Measurements from ENCODE around the gene TBC1D19. TPM values are rescaled to one million over a fixed set of nuclear protein-coding genes. Genes with fewer than 3 reads are reported as not detected.

Gene TBC1D19
- total and polyA plus RNA-seq, 2 of the 4 experiments (the other 2 are of a cell fraction) = 9.9 to 17.6 TPM

GRCh38 chr4:26700110-26700509, 116.2 kb downstream of the TBC1D19 start:
- ChIA-PET POLR2A (ENCODE audit: unreplicated experiment) (no interaction called here), CTCF (no interaction called here)
- Histone ChIP-seq H3K23ac (ENCODE audit: low read depth, low read length) (no peak overlapping the region), H2BK120ac (ENCODE audit: low read depth, low read length) (no peak overlapping the region), H2BK20ac (ENCODE audit: low read depth, low read length) (no peak overlapping the region), H4K5ac (ENCODE audit: low read depth, low read length) (no peak overlapping the region), H3K9me3 (ENCODE audit: control insufficient read depth, insufficient read depth, low read length) (no peaks in the 10 kb centered on the region), H3K56ac (ENCODE audit: extremely low read depth, insufficient read depth, low read length) (no peak overlapping the region), H3K4me3 (ENCODE audit: insufficient read depth, low read depth, low read length) (no peak overlapping the region), H3K18ac (ENCODE audit: low read depth, low read length) (no peak overlapping the region), H2AK9ac (replicated peaks; ENCODE audit: low read depth, low read length, poor library complexity) (no peak overlapping the region), H3K9me1 (ENCODE audit: insufficient read depth, low read length) (no peaks in the 10 kb centered on the region), H3K4me1 (ENCODE audit: control insufficient read depth, insufficient read depth, low read length) (no peaks in the 10 kb centered on the region), H2AK5ac (ENCODE audit: low read depth, low read length) (no peak overlapping the region), H3K27ac (ENCODE audit: insufficient read depth, low read length) (no peak overlapping the region), H3K4ac (ENCODE audit: low read depth, low read length) (no peak overlapping the region), H2AFZ (replicated peaks; ENCODE audit: low read length, poor library complexity) (no peak overlapping the region), H3K9ac (ENCODE audit: low read depth, low read length) (no peak overlapping the region), H3K14ac (replicated peaks; ENCODE audit: low read depth, low read length) (no peak overlapping the region), H3K27me3 (ENCODE audit: control insufficient read depth, insufficient read depth, low read length) (no peaks in the 10 kb centered on the region), H4K20me1 (ENCODE audit: insufficient read depth, low read length) (no peaks in the 10 kb centered on the region), H2BK5ac (ENCODE audit: low read depth, low read length, poor library complexity, severe bottlenecking) (no peak overlapping the region), H3K4me2 (ENCODE audit: low read depth, low read length) (no peak overlapping the region), H4K8ac (ENCODE audit: low read depth in 2 of 2, low read length in 2 of 2) (no peak overlapping the region), H3K79me1 (ENCODE audit: low read depth in 1 of 2, low read length in 2 of 2) (no peaks in the 10 kb centered on the region), H4K91ac (ENCODE audit: insufficient read depth, low read depth, low read length) (no peak overlapping the region), H2BK15ac (ENCODE audit: low read depth, low read length) (no peak overlapping the region), H3K36me3 (ENCODE audit: control insufficient read depth, insufficient read depth, low read length) (no peaks in the 10 kb centered on the region)
- no peak for ATAC-seq (ENCODE audit: low read depth)
- in situ Hi-C loops (cut with MboI; ENCODE audit: low sequenced_read_pairs) = no loop called here
- BruUV-seq (replicated peaks) = no TSS peak
- WGBS, 2 experiments (ENCODE audit: extremely low coverage in 2 of 2, insufficient read length in 1 of 2) = no CpG with 5 or more reads among the region's 1 CpG
- dilution Hi-C loops (cut with HindIII; ENCODE audit: low sequenced_read_pairs, unreplicated experiment) = no loop called here
- no peak for DNase-seq
- TF ChIP-seq RFX5 (IDR thresholded peaks at IDR 0.05; ENCODE audit: low read depth, low read length) (no peak), FOS (IDR thresholded peaks at IDR 0.05; ENCODE audit: low read depth, low read length) (no peak), CTCF (conservative IDR thresholded peaks at IDR 0.05; ENCODE audit: low read depth, low read length) (no peak), CHD1 (IDR thresholded peaks at IDR 0.05; ENCODE audit: low read depth, low read length) (no peak), MXI1 (IDR thresholded peaks at IDR 0.05; ENCODE audit: borderline replicate concordance, low read depth, low read length) (no peak), RAD21 (IDR thresholded peaks at IDR 0.05; ENCODE audit: low read length) (no peak)
- intact Hi-C loops (cut with micrococcal nuclease) = no loop called here

Measured in IMR-90 (cell line).